Lung (tissue), 12 donors: Measurements from ENCODE around the gene SPATA24. TPM values are rescaled to one million over a fixed set of nuclear protein-coding genes. Genes with fewer than 3 reads are reported as not detected.

ENCODE experiments used
- ATAC-seq: fragments of 200-7000 bp; cut with Tn5 transposase; one replicate; pipeline ENCODE4 v1.9.1; 2020; ENCODE audit warnings: moderate number of reproducible peaks; ENCODE audit not compliant: insufficient read depth, low FRiP score
- DNase-seq, 3 donors: peaks; one replicate each; pipeline ENCODE4 v3.0.0-alpha.2; 2013 to 2017
- H3K27ac ChIP-seq, 2 donors: one replicate each; pipeline ENCODE4 v1.5.1; 2013; ENCODE audit warnings: mild to moderate bottlenecking in 2 of 2, moderate library complexity in 2 of 2, control low read depth in 1 of 2, inconsistent platforms in 1 of 2, low read depth in 1 of 2, low read length in 1 of 2
- H3K27me3 ChIP-seq, 3 donors: one replicate each; pipeline ENCODE4 v1.5.1; 2013; ENCODE audit warnings: low read length in 2 of 3; ENCODE audit not compliant: control insufficient read depth in 3 of 3, insufficient read depth in 3 of 3
- H3K36me3 ChIP-seq, 4 donors: one replicate each; pipeline ENCODE4 v1.5.1; 2013; ENCODE audit warnings: low read length in 4 of 4, mild to moderate bottlenecking in 1 of 4, moderate library complexity in 1 of 4; ENCODE audit not compliant: control insufficient read depth in 4 of 4, insufficient read depth in 4 of 4
- H3K4me1 ChIP-seq, 5 donors: one replicate each; pipeline ENCODE4 v1.5.1; 2013; ENCODE audit warnings: low read length in 5 of 5, mild to moderate bottlenecking in 2 of 5, moderate library complexity in 1 of 5; ENCODE audit not compliant: control insufficient read depth in 5 of 5, insufficient read depth in 5 of 5
- H3K4me3 ChIP-seq: one replicate; pipeline ENCODE4 v1.5.1; 2013; ENCODE audit warnings: mild to moderate bottlenecking, control low read depth, moderate library complexity
- H3K9ac ChIP-seq, 2 donors: one replicate each; pipeline ENCODE4 v1.5.1; 2013; ENCODE audit warnings: low read length in 2 of 2, control low read depth in 1 of 2; ENCODE audit not compliant: insufficient read depth in 1 of 2
- H3K9me3 ChIP-seq, 4 donors: one replicate each; pipeline ENCODE4 v1.5.1; 2013; ENCODE audit warnings: low read length in 3 of 4, mild to moderate bottlenecking in 1 of 4, moderate library complexity in 1 of 4; ENCODE audit not compliant: control insufficient read depth in 4 of 4, insufficient read depth in 3 of 4
- WGBS, 2 donors: extraction: QIAGEN DNeasy Blood & Tissue Kit; methylation state at CpG; one replicate each; pipeline ENCODE4 v1.1.7; 2013; 5-methylcytosine and 5-hydroxymethylcytosine counted together
- polyA plus RNA-seq, 2 donors: library from polyadenylated mRNA; stranded (reverse); fragments of 200-250 nt; gene quantifications; one replicate each; pipeline ENCODE4 v1.2.1, GENCODE V29; 2013
- total RNA-seq, 2 donors: library from RNA; depleted of rRNA in 1 of 2; stranded (reverse); fragments of >200 nt in 1 of 2; gene quantifications; one replicate each; pipeline ENCODE4 v1.2.1, GENCODE V29; 2014 to 2021
- TF ChIP-seq, protein P1 (sequence below): IDR thresholded peaks from 2 replicates; pipeline ENCODE4 v1.5.1; 2012; ENCODE audit warnings: mild to moderate bottlenecking; ENCODE audit errors: control extremely low read depth, extremely low read depth
- donor health status: control.
- donor health status: control.
- donor health status: Bipolar disorder and iron deficiency.
- donor health status: healthy.
- donor health status: DM: yes; HTN: yes; CAD: no.

SPATA24 gene
- total and polyA plus RNA-seq, 4 donors, result 4.2 to 11.1 (median 6.2) TPM

DNA sequence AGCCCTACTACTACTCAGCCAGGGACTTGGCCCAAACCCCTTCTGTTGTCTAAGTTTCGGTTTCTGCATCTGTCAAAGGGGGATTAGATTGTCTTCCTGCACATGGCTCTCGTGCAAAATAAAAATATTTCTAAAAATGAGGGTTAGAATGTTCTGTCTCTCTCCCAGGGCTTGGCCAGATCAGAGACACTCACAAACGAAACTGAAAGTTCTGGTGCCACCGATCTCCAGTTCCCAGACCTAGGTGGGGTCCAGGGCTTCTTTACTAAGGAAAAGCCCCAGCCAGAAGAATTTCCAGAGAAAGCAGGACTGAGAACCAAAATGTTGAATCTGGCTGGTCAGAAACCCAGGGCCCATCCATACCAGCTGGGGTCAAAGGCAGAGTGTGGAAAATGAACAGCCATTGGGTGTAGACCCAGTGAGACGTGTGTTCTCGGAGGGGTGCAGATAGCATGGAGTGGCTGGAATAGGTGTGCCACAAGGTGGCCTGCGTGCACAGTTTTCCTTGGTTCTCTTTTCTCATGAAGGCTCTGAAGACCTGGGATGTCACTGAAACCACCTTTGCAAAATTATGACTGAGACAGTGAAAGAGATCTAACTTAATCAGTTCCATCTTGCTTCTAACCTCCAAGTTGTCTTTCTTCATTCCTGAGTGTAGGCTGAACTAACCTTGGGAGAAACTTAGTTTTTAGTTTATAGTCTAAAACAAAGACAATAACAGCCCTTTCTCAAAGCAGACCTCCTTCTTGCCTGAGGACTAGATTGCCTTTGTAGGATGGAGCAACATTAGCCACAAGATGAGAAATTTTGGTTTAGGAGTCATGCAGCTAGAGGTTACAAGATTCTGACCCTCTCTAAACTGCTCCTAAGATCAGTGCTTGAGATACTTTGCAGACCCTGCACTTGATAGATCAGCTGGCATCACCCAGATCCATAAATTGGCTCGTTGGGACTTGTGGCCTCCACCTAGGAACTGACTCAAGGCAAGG lies 18.5 kb downstream of the SPATA24 start:
- no peak overlapping the region for H3K4me3 ChIP-seq
- DNase-seq, result no peak
- no peaks in the 10 kb centered on the region for H3K36me3 ChIP-seq
- no peak for ATAC-seq
- H3K9me3 ChIP-seq, result no peaks in the 10 kb centered on the region
- 28 to 35% methylated on average over 8 of the region's 8 CpGs for WGBS, 2 donors
- H3K27me3 ChIP-seq, result no peaks in the 10 kb centered on the region
- H3K4me1 ChIP-seq, result peaks cover 0 to 11% (median 7%) of the 10 kb centered on the region in 5 donors
- no peak overlapping the region for H3K9ac ChIP-seq
- TF ChIP-seq, protein P1, sequence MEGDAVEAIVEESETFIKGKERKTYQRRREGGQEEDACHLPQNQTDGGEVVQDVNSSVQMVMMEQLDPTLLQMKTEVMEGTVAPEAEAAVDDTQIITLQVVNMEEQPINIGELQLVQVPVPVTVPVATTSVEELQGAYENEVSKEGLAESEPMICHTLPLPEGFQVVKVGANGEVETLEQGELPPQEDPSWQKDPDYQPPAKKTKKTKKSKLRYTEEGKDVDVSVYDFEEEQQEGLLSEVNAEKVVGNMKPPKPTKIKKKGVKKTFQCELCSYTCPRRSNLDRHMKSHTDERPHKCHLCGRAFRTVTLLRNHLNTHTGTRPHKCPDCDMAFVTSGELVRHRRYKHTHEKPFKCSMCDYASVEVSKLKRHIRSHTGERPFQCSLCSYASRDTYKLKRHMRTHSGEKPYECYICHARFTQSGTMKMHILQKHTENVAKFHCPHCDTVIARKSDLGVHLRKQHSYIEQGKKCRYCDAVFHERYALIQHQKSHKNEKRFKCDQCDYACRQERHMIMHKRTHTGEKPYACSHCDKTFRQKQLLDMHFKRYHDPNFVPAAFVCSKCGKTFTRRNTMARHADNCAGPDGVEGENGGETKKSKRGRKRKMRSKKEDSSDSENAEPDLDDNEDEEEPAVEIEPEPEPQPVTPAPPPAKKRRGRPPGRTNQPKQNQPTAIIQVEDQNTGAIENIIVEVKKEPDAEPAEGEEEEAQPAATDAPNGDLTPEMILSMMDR, result no peak
- H3K27ac ChIP-seq, result peak overlapping the region in 1 of 2 donors; percentile 72

DNA sequence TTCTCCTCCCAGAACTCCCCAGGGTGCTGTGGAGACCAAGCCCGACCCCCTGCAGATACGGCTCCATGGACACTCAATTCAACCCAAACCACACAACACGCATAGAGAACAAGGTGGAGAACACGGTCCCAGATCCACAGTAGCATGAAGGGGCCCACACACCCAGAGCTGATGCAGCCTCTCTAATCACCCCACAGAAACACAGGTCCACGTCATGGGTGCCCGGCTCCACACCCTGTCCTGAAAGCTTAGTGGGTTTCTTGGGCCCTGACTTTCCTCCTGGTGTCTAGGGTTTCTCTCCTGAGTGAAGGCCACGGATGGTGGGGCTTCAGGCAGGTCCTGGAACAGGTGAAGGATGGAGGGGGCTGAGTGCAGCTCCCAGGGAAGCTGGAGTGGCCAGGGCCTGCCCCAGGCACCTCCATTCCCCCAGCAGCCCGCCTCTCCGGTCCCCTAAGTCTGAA lies 19.3 kb downstream of the SPATA24 start:
- WGBS, 2 donors, result 63 to 76% methylated on average over 9 of the region's 9 CpGs
- peaks cover 0 to 11% (median 7%) of the 10 kb centered on the region in 5 donors for H3K4me1 ChIP-seq
- no peak overlapping the region for H3K4me3 ChIP-seq
- H3K9ac ChIP-seq, result no peak overlapping the region
- no peaks in the 10 kb centered on the region for H3K27me3 ChIP-seq
- TF ChIP-seq, protein P1, result no peak
- no peak for DNase-seq
- no peak for ATAC-seq
- no peaks in the 10 kb centered on the region for H3K9me3 ChIP-seq
- peak overlapping the region in 1 of 2 donors; percentile 68 for H3K27ac ChIP-seq
- no peaks in the 10 kb centered on the region for H3K36me3 ChIP-seq

DNA sequence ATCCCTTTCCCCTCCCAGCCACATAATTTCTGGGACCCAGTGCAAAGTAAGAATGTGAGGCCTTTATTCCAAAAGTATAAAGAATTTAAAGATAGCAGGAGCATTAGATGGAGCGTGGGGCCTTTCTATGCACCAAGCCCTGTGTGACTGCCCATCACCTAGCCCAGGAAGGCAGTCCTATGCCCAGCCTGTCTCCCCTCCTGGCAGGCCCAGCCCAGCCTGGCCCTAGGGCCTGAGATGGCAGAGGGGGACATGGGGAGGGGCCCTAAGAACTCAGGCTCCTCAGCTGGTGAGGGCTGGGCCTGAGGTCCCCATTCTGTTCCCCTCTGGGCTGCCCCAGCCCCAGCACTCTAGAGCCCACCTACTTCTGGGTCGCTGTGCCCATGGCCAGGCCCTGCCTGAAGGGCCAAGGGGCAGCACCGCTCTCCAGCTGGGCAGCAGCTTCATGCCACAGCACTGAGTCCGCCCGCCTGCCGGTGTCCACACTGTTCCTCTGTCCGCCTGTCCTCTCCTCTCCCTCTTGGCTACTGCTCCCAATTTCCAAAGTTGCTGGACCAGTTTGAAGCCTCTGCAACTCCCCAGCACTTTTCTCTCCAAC lies 19.8 kb downstream of the SPATA24 start:
- Histone ChIP-seq H3K27ac (no peak overlapping the region), H3K36me3 (no peaks in the 10 kb centered on the region), H3K4me3 (no peak overlapping the region), H3K27me3 (no peaks in the 10 kb centered on the region), H3K9me3 (no peaks in the 10 kb centered on the region), H3K4me1 (peaks cover 0 to 11% (median 7%) of the 10 kb centered on the region in 5 donors), H3K9ac (no peak overlapping the region)
- TF ChIP-seq, protein P1, result no peak
- no peak for ATAC-seq
- no peak for DNase-seq
- WGBS, 2 donors, result 89 to 92% methylated on average over 7 of the region's 7 CpGs
